GM23338 (cell line): ENCODE data around the gene FCN2. TPM values are rescaled to one million over a fixed set of nuclear protein-coding genes. Genes with fewer than 3 reads are reported as not detected.

Source experiments
- ATAC-seq: fragments of 200-7000 bp; cut with Tn5 transposase; 3 replicates; pipeline ENCODE4 v1.9.1; 2020
- DNase-seq: peaks from one replicate; pipeline ENCODE4 v3.0.0-alpha.2; 2015; ENCODE audit warnings: low spot score
- H2AFZ ChIP-seq: fragments of 200-600 bp; sonication (generic); 2 replicates; pipeline ENCODE4 v1.8.0; 2016; ENCODE audit warnings: antibody characterized with exemption, mild to moderate bottlenecking, moderate library complexity
- H3F3A ChIP-seq: fragments of 200-600 bp; sonication (generic); replicated peaks from 2 replicates; pipeline ENCODE4 v1.8.0; 2017; ENCODE audit warnings: antibody characterized with exemption, mixed run types, low read depth
- H3K27ac ChIP-seq: fragments of 200-600 bp; sonication (generic); 2 replicates; pipeline ENCODE4 v1.6.1; 2016; ENCODE audit warnings: low read depth
- H3K27me3 ChIP-seq: fragments of 200-600 bp; sonication (generic); 2 replicates; pipeline ENCODE4 v1.8.0; 2016; ENCODE audit warnings: mild to moderate bottlenecking, mixed run types, moderate library complexity; ENCODE audit not compliant: insufficient read depth
- H3K36me3 ChIP-seq: fragments of 200-600 bp; sonication (generic); 2 replicates; pipeline ENCODE4 v1.8.0; 2016; ENCODE audit warnings: mild to moderate bottlenecking; ENCODE audit not compliant: insufficient read depth
- H3K4me1 ChIP-seq: fragments of 200-600 bp; sonication (generic); 2 replicates; pipeline ENCODE4 v1.8.0; 2016; ENCODE audit warnings: mild to moderate bottlenecking, moderate library complexity; ENCODE audit not compliant: insufficient read depth
- H3K4me2 ChIP-seq: fragments of 200-600 bp; sonication (generic); 2 replicates; pipeline ENCODE4 v1.7.1; 2017; ENCODE audit warnings: mixed run types
- H3K4me3 ChIP-seq: fragments of 200-600 bp; sonication (generic); 2 replicates; pipeline ENCODE4 v1.6.1; 2016; ENCODE audit warnings: mixed run types
- H3K79me2 ChIP-seq: fragments of 200-600 bp; sonication (generic); replicated peaks from 2 replicates; pipeline ENCODE4 v1.8.0; 2017; ENCODE audit warnings: mild to moderate bottlenecking; ENCODE audit not compliant: insufficient read depth
- H3K9me2 ChIP-seq: fragments of 200-600 bp; sonication (generic); 2 replicates; pipeline ENCODE4 v1.8.0; 2017; ENCODE audit not compliant: insufficient read depth
- H4K20me1 ChIP-seq: fragments of 200-600 bp; sonication (generic); replicated peaks from 2 replicates; pipeline ENCODE4 v1.8.0; 2017; ENCODE audit warnings: mild to moderate bottlenecking; ENCODE audit not compliant: insufficient read depth
- H3K27ac Mint-ChIP-seq: 2 replicates; pipeline ENCODE4 v1.8.0; 2020; ENCODE audit warnings: inconsistent platforms, mild to moderate bottlenecking, moderate library complexity, mixed read lengths
- H3K27me3 Mint-ChIP-seq: 3 replicates; pipeline ENCODE4 v1.8.0; 2022; ENCODE audit warnings: low read depth, mild to moderate bottlenecking, moderate library complexity, mixed read lengths, inconsistent platforms; ENCODE audit not compliant: insufficient read depth, poor library complexity
- H3K36me3 Mint-ChIP-seq: 3 replicates; pipeline ENCODE4 v1.8.0; 2021; ENCODE audit warnings: low read depth, mild to moderate bottlenecking, inconsistent platforms, moderate library complexity, mixed read lengths
- H3K4me1 Mint-ChIP-seq: 3 replicates; pipeline ENCODE4 v1.8.0; 2020; ENCODE audit warnings: mild to moderate bottlenecking, inconsistent platforms, mixed read lengths
- H3K4me3 Mint-ChIP-seq: 3 replicates; pipeline ENCODE4 v1.8.0; 2021; ENCODE audit warnings: moderate library complexity, mild to moderate bottlenecking, inconsistent platforms, mixed read lengths
- H3K9me3 Mint-ChIP-seq: 3 replicates; pipeline ENCODE4 v1.8.0; 2020; ENCODE audit warnings: moderate library complexity, mild to moderate bottlenecking, inconsistent platforms, mixed read lengths
- CREB1 ChIP-seq: fragments of 250-450 bp; sonication (Bioruptor Pico); IDR thresholded peaks from 2 replicates; pipeline ENCODE4 v1.5.0; 2020; ENCODE audit warnings: low read depth, mild to moderate bottlenecking, moderate library complexity
- CTCF ChIP-seq, 2 experiments: fragments of 200-600 bp in 1 of 2; sonication (generic) in 1 of 2; conservative IDR thresholded peaks; 2 replicates each; pipeline versions ENCODE4 v1.5.1 to v1.6.1; 2016 to 2017; ENCODE audit warnings: antibody characterized with exemption in 2 of 2, low read depth in 2 of 2, mild to moderate bottlenecking in 2 of 2, moderate library complexity in 1 of 2
- EZH2 ChIP-seq: fragments of 200-600 bp; sonication (generic); IDR thresholded peaks from one replicate; pipeline ENCODE4 v1.8.0; 2017; ENCODE audit warnings: antibody characterized with exemption, mild to moderate bottlenecking, low read depth; ENCODE audit not compliant: unreplicated experiment
- EZH2phosphoT487 ChIP-seq: fragments of 200-600 bp; sonication (generic); IDR thresholded peaks from one replicate; pipeline ENCODE4 v1.8.1; 2018; ENCODE audit warnings: antibody characterized with exemption; ENCODE audit not compliant: unreplicated experiment
- REST ChIP-seq: IDR thresholded peaks from one replicate; pipeline ENCODE4 v1.6.1; 2018; ENCODE audit warnings: antibody characterized with exemption; ENCODE audit not compliant: unreplicated experiment
- STAT1 ChIP-seq: IDR thresholded peaks from one replicate; pipeline ENCODE4 v1.6.1; 2016; ENCODE audit warnings: antibody characterized with exemption; ENCODE audit not compliant: unreplicated experiment
- ZNF114 ChIP-seq: fragments of 250-450 bp; sonication (Bioruptor Pico); IDR thresholded peaks from 2 replicates; pipeline ENCODE4 v1.5.0; 2020; ENCODE audit warnings: mild to moderate bottlenecking, moderate library complexity
- ZNF331 ChIP-seq: fragments of 250-450 bp; sonication (Bioruptor Pico); IDR thresholded peaks from 2 replicates; pipeline ENCODE4 v1.5.0; 2020; ENCODE audit warnings: low read depth, mild to moderate bottlenecking, moderate library complexity
- ZNF462 ChIP-seq: fragments of 250-450 bp; sonication (Bioruptor Pico); IDR thresholded peaks from 2 replicates; pipeline ENCODE4 v1.5.0; 2020; ENCODE audit warnings: mild to moderate bottlenecking, moderate library complexity
- polyA plus RNA-seq: library from polyadenylated mRNA; unstranded; fragments of >200 nt; fragmentation: Nextera tagmentation; extraction: Ambion mirVana; gene quantifications from 2 replicates; pipeline ENCODE4 v1.2.1, GENCODE V29; 2016
- total RNA-seq: library from RNA; depleted of rRNA; stranded (reverse); fragments of >200 nt; shearing (Covaris generic); gene quantifications from 2 replicates; pipeline ENCODE4 v1.2.3, GENCODE V29; 2014

Gene FCN2
- total and polyA plus RNA-seq, 2 experiments from 2014 or later = not detected

GRCh38 chr9:134883040-134883782 is 2.6 kb downstream of the FCN2 start:
- no peaks in the 10 kb centered on the region for H3K27me3 ChIP-seq
- no peak overlapping the region for H3K27ac Mint-ChIP-seq
- H2AFZ ChIP-seq = no peak overlapping the region
- DNase-seq = no peak
- H3K4me1 Mint-ChIP-seq = no peaks in the 10 kb centered on the region
- no peak for TF ChIP-seq EZH2phosphoT487
- H3K36me3 Mint-ChIP-seq = no peaks in the 10 kb centered on the region
- no peak overlapping the region for H3K4me3 Mint-ChIP-seq
- no peaks in the 10 kb centered on the region for H4K20me1 ChIP-seq
- no peaks in the 10 kb centered on the region for H3K79me2 ChIP-seq
- ATAC-seq = no peak
- no peaks in the 10 kb centered on the region for H3K9me2 ChIP-seq
- H3K36me3 ChIP-seq = no peaks in the 10 kb centered on the region
- H3K27ac ChIP-seq = no peak overlapping the region
- H3K4me1 ChIP-seq = no peaks in the 10 kb centered on the region
- no peaks in the 10 kb centered on the region for H3F3A ChIP-seq
- peaks cover 3% of the 10 kb centered on the region for H3K27me3 Mint-ChIP-seq
- no peaks in the 10 kb centered on the region for H3K9me3 Mint-ChIP-seq
- H3K4me3 ChIP-seq = no peak overlapping the region
- no peak overlapping the region for H3K4me2 ChIP-seq

- Mint-ChIP-seq H3K36me3 (no peaks in the 10 kb centered on the region), H3K4me3 (no peak overlapping the region), H3K27me3 (peaks cover 3% of the 10 kb centered on the region), H3K9me3 (no peaks in the 10 kb centered on the region), H3K27ac (no peak overlapping the region), H3K4me1 (no peaks in the 10 kb centered on the region)
- Histone ChIP-seq H3K9me2 (no peaks in the 10 kb centered on the region), H3K27me3 (no peaks in the 10 kb centered on the region), H3K79me2 (no peaks in the 10 kb centered on the region), H3K36me3 (no peaks in the 10 kb centered on the region), H3F3A (no peaks in the 10 kb centered on the region), H3K4me2 (no peak overlapping the region), H3K27ac (no peak overlapping the region), H3K4me3 (no peak overlapping the region), H3K4me1 (no peaks in the 10 kb centered on the region), H4K20me1 (no peaks in the 10 kb centered on the region), H2AFZ (no peak overlapping the region)
- no peak for ATAC-seq
- DNase-seq = no peak
- TF ChIP-seq ZNF114 (CRISPR knock-in tag) (no peak), CREB1 (CRISPR knock-in tag) (no peak), EZH2 (no peak), ZNF331 (CRISPR knock-in tag) (no peak), EZH2phosphoT487 (no peak), REST (no peak), CTCF (conservative IDR thresholded peaks at IDR 0.05; ENCODE audit: low read depth in 2 of 2) (no peak), ZNF462 (CRISPR knock-in tag) (no peak), STAT1 (no peak)
These were observed 3.9 kb downstream of the FCN2 start for GRCh38 chr9:134884492-134884891.
